Measurements from ENCODE around the gene KLHDC8A.

DNA sequence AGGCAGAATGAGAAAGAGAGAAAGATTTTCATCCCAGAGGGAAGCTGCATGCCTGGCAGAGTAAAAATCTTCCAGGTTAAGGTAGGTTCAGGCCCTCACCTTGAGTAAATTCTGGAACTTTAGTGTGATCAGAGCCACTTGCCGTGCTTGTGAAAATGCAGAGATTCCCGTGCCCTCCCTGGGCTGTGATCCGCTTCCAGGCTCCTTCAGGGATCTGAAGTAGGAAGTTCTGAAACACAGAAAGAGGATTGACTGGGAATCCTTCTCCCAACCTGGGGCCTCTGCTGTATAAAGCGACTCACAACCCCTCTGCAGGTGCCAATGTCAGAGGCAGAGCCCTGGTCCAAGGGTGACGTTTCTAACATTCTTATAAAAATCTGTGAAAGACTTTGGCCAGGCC is 61.8 kb downstream of the KLHDC8A start:
- no peak for TF ChIP-seq BRF1 (IDR thresholded peaks at IDR 0.05; ENCODE audit: borderline replicate concordance, extremely low read depth, insufficient read length)
- TF ChIP-seq, protein P1, sequence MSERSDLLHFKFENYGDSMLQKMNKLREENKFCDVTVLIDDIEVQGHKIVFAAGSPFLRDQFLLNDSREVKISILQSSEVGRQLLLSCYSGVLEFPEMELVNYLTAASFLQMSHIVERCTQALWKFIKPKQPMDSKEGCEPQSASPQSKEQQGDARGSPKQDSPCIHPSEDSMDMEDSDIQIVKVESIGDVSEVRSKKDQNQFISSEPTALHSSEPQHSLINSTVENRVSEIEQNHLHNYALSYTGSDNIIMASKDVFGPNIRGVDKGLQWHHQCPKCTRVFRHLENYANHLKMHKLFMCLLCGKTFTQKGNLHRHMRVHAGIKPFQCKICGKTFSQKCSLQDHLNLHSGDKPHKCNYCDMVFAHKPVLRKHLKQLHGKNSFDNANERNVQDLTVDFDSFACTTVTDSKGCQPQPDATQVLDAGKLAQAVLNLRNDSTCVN (CRISPR knock-in tag; IDR thresholded peaks at IDR 0.05): no peak
